H1 (cell line): ENCODE data around the gene SLC25A30. TPM values are rescaled to one million over a fixed set of nuclear protein-coding genes. Genes with fewer than 3 reads are reported as not detected.
A peak's percentile ranks its signal among the peaks of the same experiment; 100 is the strongest.

Source experiments
- CTCF ChIA-PET: fragments of 300-600 bp; sonication (Branson Sonifier 250); formaldehyde crosslinking; loops from one replicate; lab custom pipeline; 2021; ENCODE audit not compliant: partially characterized antibody; lab: Charles Lee
- POLR2A ChIA-PET: fragments of 300-600 bp; sonication (Branson Sonifier 250); formaldehyde crosslinking; loops from one replicate; lab custom pipeline; 2021; ENCODE audit warnings: inconsistent platforms; ENCODE audit not compliant: partially characterized antibody; lab: Charles Lee
- DNase-seq, 2 experiments: peaks; one replicate each; pipeline versions ENCODE4 v3.0.0 to v3.0.0-alpha.2; 2010 to 2022; ENCODE audit warnings: low spot score in 2 of 2, low read depth in 1 of 2, mixed read lengths in 1 of 2
- FAIRE-seq: peaks from 2 replicates; lab custom pipeline; 2011; peaks lifted over from hg19 to GRCh38; lab: Jason Lieb, UNC
- H2AFZ ChIP-seq: 2 replicates; pipeline ENCODE4 v1.8.1; 2012; ENCODE audit warnings: low read length, inconsistent platforms
- H2AK5ac ChIP-seq: 2 replicates; pipeline ENCODE4 v1.6.1; 2013; ENCODE audit warnings: low read depth, low read length
- H2BK120ac ChIP-seq: replicated peaks from 2 replicates; pipeline ENCODE3; 2013; ENCODE audit warnings: low read depth, low read length, inconsistent platforms
- H2BK12ac ChIP-seq: 2 replicates; pipeline ENCODE4 v1.6.1; 2013; ENCODE audit warnings: low read depth, low read length
- H2BK15ac ChIP-seq: 2 replicates; pipeline ENCODE4 v1.6.1; 2013; ENCODE audit warnings: low read length
- H2BK20ac ChIP-seq: 2 replicates; pipeline ENCODE4 v1.6.1; 2013; ENCODE audit warnings: low read length
- H2BK5ac ChIP-seq: 2 replicates; pipeline ENCODE4 v1.6.1; 2013; ENCODE audit warnings: low read depth, low read length
- H3K14ac ChIP-seq: 2 replicates; pipeline ENCODE4 v1.6.1; 2013; ENCODE audit warnings: inconsistent platforms; ENCODE audit not compliant: insufficient read length
- H3K18ac ChIP-seq: 2 replicates; pipeline ENCODE4 v1.6.1; 2013; ENCODE audit warnings: low read length; ENCODE audit errors: extremely low read depth
- H3K23ac ChIP-seq: 2 replicates; pipeline ENCODE4 v1.6.1; 2013; ENCODE audit warnings: inconsistent platforms; ENCODE audit not compliant: insufficient read length
- H3K23me2 ChIP-seq: 2 replicates; pipeline ENCODE4 v1.6.1; 2013; ENCODE audit warnings: low read depth, low read length
- H3K27ac ChIP-seq: 2 replicates; pipeline ENCODE4 v1.6.1; 2011; ENCODE audit warnings: low read depth, low read length, inconsistent platforms
- H3K27me3 ChIP-seq, 4 experiments: replicated peaks in 1 of 4; 1 replicate in 1 of 4; 2 replicates in 3 of 4; pipeline versions ENCODE4 v1.6.1 to v1.8.1; 2011 to 2013; ENCODE audit warnings: low read length in 3 of 4, mild to moderate bottlenecking in 3 of 4, inconsistent platforms in 2 of 4, mixed read lengths in 2 of 4, moderate library complexity in 1 of 4; ENCODE audit not compliant: control insufficient read depth in 3 of 4, insufficient read depth in 3 of 4; ENCODE audit errors: extremely low read depth in 1 of 4
- H3K36me3 ChIP-seq, 4 experiments: 2 replicates each; pipeline versions ENCODE4 v1.6.1 to v1.8.1; 2011 to 2013; ENCODE audit warnings: mild to moderate bottlenecking in 4 of 4, low read length in 3 of 4, moderate library complexity in 2 of 4, control low read depth in 1 of 4, inconsistent platforms in 1 of 4; ENCODE audit not compliant: insufficient read depth in 4 of 4, control insufficient read depth in 2 of 4
- H3K4ac ChIP-seq: replicated peaks from 2 replicates; pipeline ENCODE3; 2013; ENCODE audit warnings: low read length, low read depth, mixed read lengths, inconsistent platforms; ENCODE audit not compliant: insufficient read length
- H3K4me1 ChIP-seq, 4 experiments: replicated peaks in 1 of 4; 1 replicate in 1 of 4; 2 replicates in 3 of 4; pipeline versions ENCODE4 v1.6.1 to v1.8.1; 2011 to 2013; ENCODE audit warnings: low read length in 3 of 4, inconsistent platforms in 2 of 4, mixed read lengths in 1 of 4; ENCODE audit not compliant: insufficient read depth in 4 of 4, control insufficient read depth in 3 of 4
- H3K4me2 ChIP-seq, 2 experiments: 2 replicates each; pipeline versions ENCODE4 v1.6.1 to v1.8.1; 2011 to 2013; ENCODE audit warnings: low read depth in 2 of 2, low read length in 2 of 2, control low read depth in 1 of 2, inconsistent platforms in 1 of 2, mild to moderate bottlenecking in 1 of 2; ENCODE audit not compliant: insufficient read depth in 1 of 2
- H3K4me3 ChIP-seq, 4 experiments: fragments of 200-600, 300-600 bp in 1 of 4; sonication (generic), shearing (Covaris generic), sonication (Bioruptor Twin) in 1 of 4; 2 replicates each; pipeline versions ENCODE4 v1.5.1 to v1.8.1; 2011 to 2016; ENCODE audit warnings: low read length in 4 of 4, low read depth in 3 of 4, control low read depth in 2 of 4, inconsistent platforms in 2 of 4, mild to moderate bottlenecking in 2 of 4, mixed read lengths in 1 of 4, moderate library complexity in 1 of 4; ENCODE audit not compliant: insufficient read depth in 2 of 4; ENCODE audit errors: extremely low read depth in 1 of 4
- H3K56ac ChIP-seq: replicated peaks from 2 replicates; pipeline ENCODE3; 2013; ENCODE audit warnings: low read depth, mild to moderate bottlenecking, mixed read lengths, low read length, inconsistent platforms; ENCODE audit not compliant: insufficient read length
- H3K79me1 ChIP-seq: 2 replicates; pipeline ENCODE4 v1.6.1; 2013; ENCODE audit warnings: low read depth, low read length, control low read depth
- H3K79me2 ChIP-seq, 2 experiments: 2 replicates each; pipeline versions ENCODE4 v1.6.1 to v1.8.1; 2012 to 2013; ENCODE audit warnings: low read length in 2 of 2, mild to moderate bottlenecking in 2 of 2, inconsistent platforms in 1 of 2; ENCODE audit not compliant: insufficient read depth in 2 of 2, control insufficient read depth in 1 of 2
- H3K9ac ChIP-seq, 4 experiments: replicated peaks in 1 of 4; 1 replicate in 1 of 4; 2 replicates in 3 of 4; pipeline versions ENCODE4 v1.6.1 to v1.8.1; 2011 to 2013; ENCODE audit warnings: low read depth in 3 of 4, low read length in 3 of 4, control low read depth in 2 of 4, mild to moderate bottlenecking in 2 of 4, moderate library complexity in 2 of 4, inconsistent platforms in 1 of 4; ENCODE audit errors: extremely low read depth in 1 of 4
- H3K9me3 ChIP-seq, 2 experiments: 2 replicates each; pipeline versions ENCODE4 v1.6.1 to v1.8.1; 2012 to 2013; ENCODE audit warnings: mild to moderate bottlenecking in 2 of 2, moderate library complexity in 2 of 2, control low read depth in 1 of 2, inconsistent platforms in 1 of 2, low read depth in 1 of 2, low read length in 1 of 2, mixed read lengths in 1 of 2; ENCODE audit not compliant: insufficient read depth in 2 of 2
- H4K20me1 ChIP-seq, 2 experiments: replicated peaks in 1 of 2; 2 replicates each; pipeline versions ENCODE3 to v1.8.1; 2011 to 2013; ENCODE audit warnings: inconsistent platforms in 2 of 2, low read length in 2 of 2, mild to moderate bottlenecking in 1 of 2; ENCODE audit not compliant: insufficient read depth in 2 of 2, control insufficient read depth in 1 of 2
- H4K5ac ChIP-seq: 2 replicates; pipeline ENCODE4 v1.6.1; 2013; ENCODE audit warnings: low read length, low read depth, mixed read lengths, inconsistent platforms; ENCODE audit not compliant: insufficient read length
- H4K8ac ChIP-seq: 2 replicates; pipeline ENCODE4 v1.8.0; 2013; ENCODE audit warnings: mild to moderate bottlenecking, moderate library complexity, low read length, inconsistent platforms; ENCODE audit not compliant: insufficient read depth; ENCODE audit errors: extremely low read depth
- H4K91ac ChIP-seq: replicated peaks from 2 replicates; pipeline ENCODE3; 2013; ENCODE audit warnings: low read length, mixed read lengths, inconsistent platforms; ENCODE audit not compliant: insufficient read length
- BCL11A ChIP-seq, 2 experiments: IDR thresholded peaks; one replicate each; pipeline ENCODE4 v1.6.1; 2011; ENCODE audit warnings: low read depth in 2 of 2, low read length in 2 of 2, mild to moderate bottlenecking in 2 of 2
- CREB1 ChIP-seq: IDR thresholded peaks from 2 replicates; pipeline ENCODE4 v1.6.1; 2012; ENCODE audit warnings: inconsistent platforms
- JUN ChIP-seq: IDR thresholded peaks from 2 replicates; pipeline ENCODE4 v1.6.1; 2011; ENCODE audit warnings: low read depth, mild to moderate bottlenecking, improper control_type of control experiment, low read length
- KDM4A ChIP-seq: IDR thresholded peaks from one replicate; pipeline ENCODE4 v1.7.1; 2012; ENCODE audit warnings: low read depth, mild to moderate bottlenecking, moderate library complexity, low read length, inconsistent platforms; ENCODE audit not compliant: severe bottlenecking
- NRF1 ChIP-seq: IDR thresholded peaks from 2 replicates; pipeline ENCODE4 v1.6.1; 2011; ENCODE audit warnings: mild to moderate bottlenecking, low read depth, low read length, improper control_type of control experiment
- POU5F1 ChIP-seq: IDR thresholded peaks from 2 replicates; pipeline ENCODE4 v1.6.1; 2011; ENCODE audit warnings: low read depth, mild to moderate bottlenecking, low read length, moderate library complexity
- RAD21 ChIP-seq, 2 experiments: IDR thresholded peaks in 1 of 2; conservative IDR thresholded peaks in 1 of 2; 2 replicates each; pipeline ENCODE4 v1.6.1; 2011; ENCODE audit warnings: low read depth in 2 of 2, low read length in 2 of 2, improper control_type of control experiment in 1 of 2, inconsistent platforms in 1 of 2, mild to moderate bottlenecking in 1 of 2, moderate library complexity in 1 of 2
- RBBP5 ChIP-seq: IDR thresholded peaks from 2 replicates; pipeline ENCODE4 v1.7.1; 2012; ENCODE audit warnings: low read depth, mild to moderate bottlenecking, inconsistent platforms, low read length, moderate library complexity, borderline replicate concordance
- SAP30 ChIP-seq: fragments of 300-600 bp; sonication (generic); IDR thresholded peaks from 2 replicates; pipeline ENCODE4 v1.7.1; 2012; ENCODE audit warnings: low read length, moderate library complexity, mild to moderate bottlenecking, inconsistent platforms; ENCODE audit not compliant: insufficient read depth, insufficient replicate concordance
- SRF ChIP-seq: IDR thresholded peaks from 2 replicates; pipeline ENCODE4 v1.6.1; 2011; ENCODE audit warnings: mild to moderate bottlenecking, low read depth, low read length, moderate library complexity
- TCF12 ChIP-seq: IDR thresholded peaks from 2 replicates; pipeline ENCODE4 v1.6.1; 2011; ENCODE audit warnings: low read depth, mild to moderate bottlenecking, low read length
- ZNF274 ChIP-seq: IDR thresholded peaks from 2 replicates; pipeline ENCODE4 v1.7.0; 2012; ENCODE audit warnings: low read length, borderline replicate concordance; ENCODE audit errors: extremely low read depth
- WGBS, 2 experiments: shearing (Covaris generic) in 1 of 2; methylation state at CpG; one replicate each; pipeline versions ENCODE4 v1.1.6 to v1.1.7; 2013 to 2015; ENCODE audit warnings: low lambda C conversion rate in 2 of 2, mixed read lengths in 2 of 2, inconsistent platforms in 1 of 2, low coverage in 1 of 2, missing lambda C conversion rate in 1 of 2; ENCODE audit not compliant: insufficient replicate concordance in 2 of 2, insufficient coverage in 1 of 2, insufficient read length in 1 of 2; ENCODE audit errors: extremely low coverage in 1 of 2, missing lambda C conversion rate in 1 of 2; 5-methylcytosine and 5-hydroxymethylcytosine counted together
- polyA plus RNA-seq, 7 experiments: library from polyadenylated mRNA; depleted of rRNA in 3 of 7; stranded (reverse) in 5 of 7; unstranded in 2 of 7; fragments of >200 nt in 5 of 7; fragments of 200-250 nt in 2 of 7; gene quantifications; 1 replicate in 5 of 7; 2 replicates in 1 of 7; 4 replicates in 1 of 7; pipeline versions ENCODE4 v1.2.1 to v1.2.3, GENCODE V29; 2011 to 2013; ENCODE audit warnings: missing spikeins in 2 of 7, mixed read lengths in 2 of 7
- total RNA-seq: library from RNA; stranded (reverse); fragmentation: NEBNext Ultra II Directional; extraction: Animal tissue kit (Norgen Biotek cat#: 25700); gene quantifications from 2 replicates; pipeline ENCODE4 v1.2.1, GENCODE V29; 2021

Gene SLC25A30
- total and polyA plus RNA-seq, 2 of the 8 experiments (the other 6 are each of a cell fraction or from before 2014, with no cell fraction given) = 2.1 to 8.7 TPM

DNA sequence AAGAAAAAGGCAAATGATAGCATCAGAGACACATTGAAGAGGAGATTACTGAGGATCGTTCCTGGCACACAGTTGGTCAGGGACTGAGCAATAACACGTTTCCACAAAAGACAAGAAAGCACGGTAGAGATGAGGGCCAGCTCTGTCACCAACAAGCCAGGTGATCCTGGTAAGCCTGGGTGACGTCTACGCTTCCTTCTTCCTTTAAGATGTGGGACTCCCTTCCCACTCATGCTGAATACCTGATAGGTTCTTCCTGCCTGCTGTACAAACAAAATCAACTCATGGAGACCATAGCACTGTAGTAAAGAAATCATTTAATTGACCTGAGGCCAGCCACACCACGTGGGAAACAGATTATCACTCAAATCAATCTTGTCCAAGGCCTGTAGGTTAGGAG lies 26.9 kb upstream of the SLC25A30 start:
- no peak overlapping the region for H3K14ac ChIP-seq

More for the DNA sequence above, 26.9 kb upstream of the SLC25A30 start:
- Histone ChIP-seq H3K9me3 (no peaks in the 10 kb centered on the region), H2BK12ac (no peak overlapping the region), H3K36me3 (no peaks in the 10 kb centered on the region), H2BK120ac (no peak overlapping the region), H3K79me1 (no peaks in the 10 kb centered on the region), H3K23ac (no peak overlapping the region), H3K27me3 (no peaks in the 10 kb centered on the region), H2BK20ac (no peak overlapping the region), H2AFZ (no peak overlapping the region), H2AK5ac (no peak overlapping the region), H3K18ac (no peak overlapping the region), H3K4ac (no peak overlapping the region), H2BK15ac (0 out of 2 replicates have a peak overlapping the region, but pooled peaks have one; percentile 18), H3K56ac (no peak overlapping the region), H3K9ac (no peak overlapping the region), H3K23me2 (no peaks in the 10 kb centered on the region), H4K91ac (no peak overlapping the region), H3K4me1 (peaks cover 0 to 3% (median 0%) of the 10 kb centered on the region in 4 experiments; a peak in 1 of 7 replicates), H3K27ac (no peak overlapping the region), H3K79me2 (no peaks in the 10 kb centered on the region), H4K20me1 (no peaks in the 10 kb centered on the region), H2BK5ac (no peak overlapping the region), H3K4me3 (no peak overlapping the region), H4K8ac (no peak overlapping the region), H4K5ac (no peak overlapping the region), H3K4me2 (no peak overlapping the region)
- 83% methylated on average over 6 of the region's 6 CpGs; no CpG with 5 or more reads in 1 of the 2 experiments for WGBS, 2 experiments
- peak in 1 of 2 experiments; percentile 26 for DNase-seq
- no peak for TF ChIP-seq CREB1
- no peak for TF ChIP-seq POU5F1
- no peak for TF ChIP-seq TCF12
- TF ChIP-seq SAP30 = no peak
- TF ChIP-seq SRF = no peak
- TF ChIP-seq KDM4A = no peak
- TF ChIP-seq NRF1 = no peak
- TF ChIP-seq RAD21 (IDR thresholded peaks at IDR 0.05 in 1 of 2, conservative IDR thresholded peaks at IDR 0.05 in 1 of 2; ENCODE audit: low read depth in 2 of 2, low read length in 2 of 2) = no peak
- no peak for TF ChIP-seq JUN
- TF ChIP-seq ZNF274 = no peak
- TF ChIP-seq RBBP5 = no peak
- TF ChIP-seq BCL11A (IDR thresholded peaks at IDR 0.05; ENCODE audit: low read depth in 2 of 2, low read length in 2 of 2) = no peak
- ChIA-PET POLR2A (no interaction called here), CTCF (no interaction called here)
- no peak for FAIRE-seq
